Measurements from ENCODE around the gene RABEP2. TPM values are rescaled to one million over a fixed set of nuclear protein-coding genes. Genes with fewer than 3 reads are reported as not detected.

RABEP2 gene
- total RNA-seq, 4 donors from 2014 or later: 70.6 to 394 (median 120) TPM

- Histone ChIP-seq H3K4me3 (no peak overlapping the region), H3K9me3 (no peaks in the 10 kb centered on the region), H3K27me3 (no peaks in the 10 kb centered on the region), H3K27ac (no peak overlapping the region), H3K36me3 (no peaks in the 10 kb centered on the region), H3K4me1 (peaks cover 0 to 5% (median 3%) of the 10 kb centered on the region in 4 donors)
- TF ChIP-seq, protein P1, sequence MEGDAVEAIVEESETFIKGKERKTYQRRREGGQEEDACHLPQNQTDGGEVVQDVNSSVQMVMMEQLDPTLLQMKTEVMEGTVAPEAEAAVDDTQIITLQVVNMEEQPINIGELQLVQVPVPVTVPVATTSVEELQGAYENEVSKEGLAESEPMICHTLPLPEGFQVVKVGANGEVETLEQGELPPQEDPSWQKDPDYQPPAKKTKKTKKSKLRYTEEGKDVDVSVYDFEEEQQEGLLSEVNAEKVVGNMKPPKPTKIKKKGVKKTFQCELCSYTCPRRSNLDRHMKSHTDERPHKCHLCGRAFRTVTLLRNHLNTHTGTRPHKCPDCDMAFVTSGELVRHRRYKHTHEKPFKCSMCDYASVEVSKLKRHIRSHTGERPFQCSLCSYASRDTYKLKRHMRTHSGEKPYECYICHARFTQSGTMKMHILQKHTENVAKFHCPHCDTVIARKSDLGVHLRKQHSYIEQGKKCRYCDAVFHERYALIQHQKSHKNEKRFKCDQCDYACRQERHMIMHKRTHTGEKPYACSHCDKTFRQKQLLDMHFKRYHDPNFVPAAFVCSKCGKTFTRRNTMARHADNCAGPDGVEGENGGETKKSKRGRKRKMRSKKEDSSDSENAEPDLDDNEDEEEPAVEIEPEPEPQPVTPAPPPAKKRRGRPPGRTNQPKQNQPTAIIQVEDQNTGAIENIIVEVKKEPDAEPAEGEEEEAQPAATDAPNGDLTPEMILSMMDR (IDR thresholded peaks at IDR 0.05): no peak
- TF ChIP-seq POLR2A (IDR thresholded peaks at IDR 0.05): no peak
- DNase-seq: no peak
Observed at GRCh38 chr16:28859326-28859725, 65.7 kb downstream of the RABEP2 start.

DNA sequence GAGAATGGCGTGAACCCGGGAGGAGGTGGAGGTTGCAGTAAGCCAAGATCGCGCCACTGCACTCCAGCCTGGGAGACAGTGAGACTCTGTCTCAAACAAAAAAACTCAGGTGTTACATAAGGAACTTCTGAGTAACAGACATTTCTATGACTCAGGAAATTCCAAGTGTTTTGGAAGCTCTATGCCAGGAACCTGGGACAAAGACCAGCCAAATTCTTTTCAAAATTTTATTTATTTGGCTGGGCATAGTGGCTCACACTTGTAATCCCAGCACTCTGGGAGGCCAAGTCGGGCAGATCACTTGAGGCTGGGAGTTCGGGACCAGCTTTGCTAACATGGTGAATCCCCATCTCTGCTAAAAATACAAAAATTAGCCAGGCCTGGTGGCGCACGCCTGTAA, 66.6 kb downstream of the RABEP2 start:
- no peak overlapping the region for H3K27ac ChIP-seq
- no peak for DNase-seq
- no peak overlapping the region for H3K4me3 ChIP-seq
- peaks cover 0 to 3% (median 0%) of the 10 kb centered on the region in 4 donors for H3K4me1 ChIP-seq
- no peaks in the 10 kb centered on the region for H3K27me3 ChIP-seq
- no peaks in the 10 kb centered on the region for H3K9me3 ChIP-seq
- TF ChIP-seq, protein P1 (IDR thresholded peaks at IDR 0.05): no peak
- TF ChIP-seq POLR2A (IDR thresholded peaks at IDR 0.05): no peak
- H3K36me3 ChIP-seq: no peaks in the 10 kb centered on the region

Small RNA genes within 50 kb of the gene (small RNA-seq; reads per million reads assigned to genes)
- 0 reads per million in 2 donors for gene RF00416

Other genes with a start within 250 kb of the RABEP2 start
- gene EIF3C, start 213.8 kb downstream of the RABEP2 start, total RNA-seq: 100 to 1,000 TPM; 157 to 700 (median 233) TPM
- 10 to 100 TPM in 1 of 4 donors, 1 to 10 TPM in 1, not detected in 2; 3.9 to 22.2 TPM for gene NPIPB9, start 173.5 kb downstream of the RABEP2 start, total RNA-seq
- gene ATXN2L, start 102.2 kb downstream of the RABEP2 start, total RNA-seq: 100 to 1,000 TPM in 3 of 4 donors, 10 to 100 TPM in 1; 93.9 to 208 (median 160) TPM
- gene TUFM, start 78.9 kb downstream of the RABEP2 start, total RNA-seq: 100 to 1,000 TPM; 125 to 157 (median 131) TPM
- gene SH2B1, start 61.4 kb downstream of the RABEP2 start, total RNA-seq: 10 to 100 TPM; 34.7 to 94.9 (median 78.8) TPM
- gene ATP2A1, start 46.8 kb downstream of the RABEP2 start, total RNA-seq: 100 to 1,000 TPM in 1 of 4 donors, 1 to 10 TPM in 1, under 1 TPM in 1, not detected in 1; 0.35 to 142 (median 2.0) TPM
- 10 to 100 TPM in 1 of 4 donors, 1 to 10 TPM in 1, not detected in 2; 6.3 to 85.8 TPM for gene CD19, start 6.7 kb upstream of the RABEP2 start, total RNA-seq
- 10 to 100 TPM; 53.8 to 86.5 (median 79.6) TPM for gene NFATC2IP, start 25.7 kb upstream of the RABEP2 start, total RNA-seq
- 10 to 100 TPM; 30.5 to 49.7 (median 36.3) TPM for gene SPNS1, start 49.5 kb upstream of the RABEP2 start, total RNA-seq
- 10 to 100 TPM; 10.5 to 52.0 (median 15.9) TPM for gene LAT, start 59.8 kb upstream of the RABEP2 start, total RNA-seq